Measurements from ENCODE around the gene BBOF1. TPM values are rescaled to one million over a fixed set of nuclear protein-coding genes. Genes with fewer than 3 reads are reported as not detected.
A peak's percentile ranks its signal among the peaks of the same experiment; 100 is the strongest.

BBOF1 gene
- total RNA-seq, 1 donor from 2014 or later, result 3.1 TPM

- no peak for DNase-seq
Measured at GRCh38 chr14:74029136-74029535, 10.0 kb downstream of the BBOF1 start.

DNA sequence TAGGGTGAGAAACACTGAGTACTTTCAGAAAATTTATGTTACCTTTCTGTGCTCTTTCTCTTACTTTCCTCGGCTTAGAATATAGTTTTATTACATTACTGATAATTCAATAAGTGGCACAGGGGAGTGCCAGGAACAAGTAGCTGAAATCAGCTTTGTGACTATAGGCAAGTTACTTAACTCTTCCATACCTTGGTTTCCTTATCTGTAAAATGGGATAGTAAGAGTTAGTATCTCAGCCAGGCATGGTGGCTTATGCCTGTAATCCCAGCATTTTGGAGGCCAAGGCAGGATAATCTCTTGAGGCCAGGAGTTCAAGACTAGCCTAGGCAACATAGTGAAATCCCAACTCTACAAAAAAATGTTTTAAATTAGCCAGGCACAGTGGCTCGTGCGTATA lies 15.4 kb downstream of the BBOF1 start:
- DNase-seq, result no peak

DNA sequence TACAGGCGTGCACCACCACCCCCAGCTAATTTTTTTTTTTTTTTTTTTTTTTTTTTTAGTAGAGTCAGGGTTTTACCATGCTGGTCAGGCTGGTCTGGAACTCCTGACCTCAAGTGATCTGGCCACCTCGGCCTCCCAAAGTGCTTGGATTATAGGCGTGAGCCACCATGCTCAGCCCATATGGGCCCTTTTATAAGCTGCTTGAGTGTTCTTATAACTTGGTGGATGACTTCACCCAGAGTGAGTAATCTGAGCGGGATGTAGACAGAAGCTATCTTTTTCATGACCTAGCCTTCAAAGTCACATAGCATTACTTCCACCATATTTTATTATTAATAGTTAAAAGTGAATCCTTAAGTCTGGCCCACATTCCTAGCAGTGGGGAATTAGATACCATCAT lies 16.4 kb downstream of the BBOF1 start:
- DNase-seq, result no peak

GRCh38 chr14:74038020-74038859 lies 19.1 kb downstream of the BBOF1 start:
- DNase-seq, result peak; percentile 76

- no peak for DNase-seq
Measured at GRCh38 chr14:74042296-74042695, 23.1 kb downstream of the BBOF1 start.

- no peak for DNase-seq
Measured at GRCh38 chr14:74045522-74045921, 26.4 kb downstream of the BBOF1 start.

GRCh38 chr14:74048281-74048680 lies 29.1 kb downstream of the BBOF1 start:
- no peak for DNase-seq

GRCh38 chr14:74049876-74050495 lies 30.8 kb downstream of the BBOF1 start:
- no peak for DNase-seq

GRCh38 chr14:74062809-74063150 lies 43.6 kb downstream of the BBOF1 start:
- no peak for DNase-seq

DNA sequence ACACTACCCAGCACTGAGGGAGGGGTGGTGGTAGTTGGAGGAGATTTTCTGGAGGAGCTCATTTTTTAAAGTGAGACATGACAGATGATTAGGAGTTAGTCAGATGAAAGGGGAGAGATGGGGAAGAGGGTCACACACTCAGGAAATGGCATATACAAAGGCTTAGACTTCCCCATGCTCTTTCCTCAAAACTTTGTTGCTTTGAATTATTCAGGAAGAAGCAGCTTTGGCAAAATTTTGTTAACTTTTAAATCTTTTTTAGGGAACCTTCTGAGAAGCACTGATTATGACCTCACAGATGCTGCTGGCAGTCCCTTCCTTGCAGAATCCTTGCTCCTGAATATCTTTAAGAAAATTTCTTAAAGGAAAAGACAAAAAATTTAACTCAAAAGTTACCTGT lies 45.3 kb downstream of the BBOF1 start:
- no peak for DNase-seq

DNA sequence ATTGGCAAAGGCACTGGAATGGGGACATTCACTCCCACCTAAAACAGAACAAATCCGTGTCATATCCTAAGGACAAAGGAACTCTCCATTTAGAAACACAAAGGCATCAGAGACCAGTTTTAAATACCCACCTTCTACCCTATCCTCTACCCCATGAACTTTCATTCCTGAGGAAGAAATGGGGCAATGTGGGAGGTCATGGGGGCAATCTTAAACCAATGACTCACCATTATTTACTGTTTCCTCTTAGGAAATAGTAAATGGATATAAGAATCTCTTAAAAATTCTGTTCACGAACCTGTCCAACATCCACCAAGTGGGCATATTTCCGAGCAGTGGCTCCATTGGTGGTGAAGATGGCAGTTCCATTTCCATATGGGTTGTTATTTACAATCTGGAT lies 45.7 kb downstream of the BBOF1 start:
- DNase-seq, result no peak

DNA sequence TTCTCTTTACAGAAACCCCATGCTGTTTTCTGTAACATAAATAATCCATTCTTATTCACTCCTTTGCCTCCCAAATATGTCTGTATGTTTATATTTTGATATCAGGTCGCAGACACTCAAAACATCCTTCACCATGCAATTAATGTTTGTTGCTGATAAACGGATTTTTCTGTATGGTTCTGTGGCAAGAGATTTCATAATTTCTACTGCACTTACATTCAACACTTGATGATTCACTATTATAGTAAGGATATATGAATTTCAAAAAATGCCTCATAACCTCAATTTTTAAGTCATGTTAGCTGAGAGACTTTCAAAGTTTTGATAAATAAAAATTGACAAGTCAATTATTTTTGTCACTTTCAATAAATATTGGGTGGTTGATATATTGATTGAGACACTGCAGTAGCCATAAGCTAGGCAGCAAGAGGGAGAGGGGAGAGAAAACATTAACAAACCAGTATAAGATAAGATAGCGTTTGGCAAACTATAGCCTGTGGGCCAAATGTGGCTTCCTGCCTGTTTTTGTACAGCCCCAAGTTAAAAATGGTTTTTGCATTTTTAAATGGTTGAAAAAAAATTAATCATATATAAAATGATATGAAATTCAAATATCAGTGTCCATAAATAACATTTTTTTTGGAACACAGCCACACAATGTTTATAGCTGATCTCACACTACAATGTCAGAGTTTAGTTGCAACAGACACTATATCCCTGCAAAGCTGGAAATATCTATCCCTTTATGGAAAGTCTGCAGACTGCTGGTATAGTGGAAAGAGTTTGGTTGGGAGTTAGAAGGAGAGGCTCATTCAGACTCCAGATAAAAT lies 46.8 kb downstream of the BBOF1 start:
- DNase-seq, result no peak

DNA sequence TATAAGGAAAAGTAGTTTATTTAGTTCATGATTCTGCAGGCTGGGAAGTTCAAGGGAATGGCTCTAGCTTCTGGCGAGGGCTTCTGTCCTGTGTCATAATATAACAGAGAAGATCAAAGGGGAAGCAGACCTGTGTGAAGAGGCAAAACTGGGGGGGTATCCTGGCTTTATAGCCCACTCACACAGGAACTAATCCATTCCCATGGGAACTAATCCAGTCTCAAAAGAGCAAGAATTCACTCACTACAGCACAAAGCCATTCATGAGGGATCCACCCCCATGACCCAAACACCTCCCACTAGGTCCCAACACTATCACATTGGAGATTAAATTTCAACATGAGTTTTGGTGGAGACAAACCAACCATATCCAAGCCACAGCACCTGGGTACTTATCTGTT lies 58.3 kb downstream of the BBOF1 start:
- no peak for DNase-seq

- DNase-seq, result no peak
Measured at GRCh38 chr14:74080820-74081460, 61.8 kb downstream of the BBOF1 start.

GRCh38 chr14:74081491-74081890 lies 62.3 kb downstream of the BBOF1 start:
- DNase-seq, result no peak

DNA sequence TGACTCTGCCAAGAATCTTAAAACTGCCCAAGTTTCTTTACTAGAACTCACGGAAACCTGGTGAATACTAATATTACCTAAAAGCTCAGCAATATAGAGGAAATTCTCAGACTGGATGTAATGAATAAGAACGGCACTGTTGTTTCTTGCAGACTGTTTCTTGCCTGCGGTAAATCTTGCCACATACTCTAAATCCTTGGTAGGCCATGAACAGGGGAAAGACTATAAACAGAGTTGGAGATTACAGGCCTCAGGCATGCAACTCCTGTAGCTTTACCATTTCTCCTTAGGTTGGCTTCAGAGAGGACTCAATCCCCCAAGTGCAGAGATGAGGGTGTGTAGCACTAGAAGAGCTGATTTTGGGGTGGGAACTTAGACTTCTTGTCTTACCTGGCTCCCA lies 64.0 kb downstream of the BBOF1 start:
- no peak for DNase-seq

GRCh38 chr14:74083784-74084276 lies 64.7 kb downstream of the BBOF1 start:
- no peak for DNase-seq

DNA sequence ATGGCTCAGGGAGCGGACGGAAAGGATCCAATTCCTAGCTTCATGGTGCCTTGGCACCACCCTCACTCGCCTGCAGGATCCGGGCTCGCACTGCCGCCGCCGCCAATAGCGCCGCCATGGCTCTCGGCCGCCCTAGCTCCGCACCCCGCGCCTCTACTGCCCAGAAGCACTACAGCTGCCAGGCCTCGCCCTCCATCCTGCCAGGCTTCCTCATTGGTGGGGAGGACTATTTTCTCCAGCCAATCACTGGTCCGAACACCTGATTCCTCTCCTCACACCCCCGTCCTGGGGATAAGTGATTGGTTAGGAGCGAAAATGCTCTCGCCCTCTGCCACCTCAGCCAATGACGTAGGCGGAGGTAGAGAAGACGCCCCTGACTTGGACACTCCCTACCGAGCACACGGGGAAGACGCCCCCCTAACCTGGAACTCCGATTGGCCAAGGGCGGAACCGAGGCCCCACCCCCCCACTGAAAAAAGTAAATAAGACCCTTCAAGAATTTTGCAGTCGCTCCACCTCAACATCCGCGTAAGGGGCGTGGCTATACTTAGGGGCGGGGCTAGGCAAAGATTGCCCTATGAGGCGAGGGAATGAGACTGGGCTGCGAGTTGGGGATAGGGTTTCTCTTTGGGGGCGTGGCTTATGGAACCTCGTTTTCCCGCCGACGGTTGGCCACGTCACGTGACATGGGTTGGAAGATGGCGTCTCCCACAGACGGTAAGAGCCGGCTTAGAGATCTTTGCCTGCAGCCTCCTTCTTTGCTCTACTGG lies 65.3 kb downstream of the BBOF1 start, which contains the start of the genes ALDH6A1 and LIN52:
Gene ALDH6A1, minus strand, starts transcription at position 177 of the 770 bp plus-strand sequence. Its CDS starts 59 bp downstream, at position 118.
Gene LIN52, plus strand, starts transcription at position 680 of the 770 bp plus-strand sequence. Its CDS starts 19 bp downstream, at position 699.
- DNase-seq, result peak; percentile 100

- no peak for DNase-seq
Measured at GRCh38 chr14:74085047-74085637, 66.0 kb downstream of the BBOF1 start.

- DNase-seq, result no peak
Measured at GRCh38 chr14:74085828-74086227, 66.7 kb downstream of the BBOF1 start.

Measured in tongue (tissue), 2 donors.